Neural cell (in vitro differentiated cells): ENCODE data around the gene DNAH17. TPM values are rescaled to one million over a fixed set of nuclear protein-coding genes. Genes with fewer than 3 reads are reported as not detected.

Experiments
- H2AFZ ChIP-seq: fragments of 200-600, 300-800 bp; sonication (generic), shearing (Covaris generic); 2 replicates; pipeline ENCODE4 v1.6.0; 2014; ENCODE audit warnings: low read depth, mild to moderate bottlenecking, antibody characterized with exemption, low read length, moderate library complexity
- H3F3A ChIP-seq: fragments of 200-600 bp; shearing (Covaris generic); 2 replicates; pipeline ENCODE4 v1.6.1; 2016; ENCODE audit warnings: mild to moderate bottlenecking, moderate library complexity, mixed read lengths, antibody characterized with exemption, low read length; ENCODE audit not compliant: insufficient read depth, poor library complexity, severe bottlenecking
- H3K27ac ChIP-seq: fragments of 200-600, 300-800 bp; sonication (generic), shearing (Covaris generic); 2 replicates; pipeline ENCODE4 v1.5.1; 2014; ENCODE audit warnings: mild to moderate bottlenecking, low read length, moderate library complexity
- H3K27me3 ChIP-seq: fragments of 300-800, 200-600 bp; sonication (generic), shearing (Covaris generic); 2 replicates; pipeline ENCODE4 v1.6.0; 2014; ENCODE audit warnings: mild to moderate bottlenecking, low read depth, low read length, moderate library complexity; ENCODE audit not compliant: insufficient read depth
- H3K36me3 ChIP-seq: fragments of 300-800, 200-600 bp; sonication (generic), shearing (Covaris generic); 2 replicates; pipeline ENCODE4 v1.5.1; 2014; ENCODE audit warnings: mild to moderate bottlenecking, antibody characterized with exemption, low read length, moderate library complexity; ENCODE audit not compliant: insufficient read depth
- H3K4me2 ChIP-seq: fragments of 300-800, 200-600 bp; sonication (generic), shearing (Covaris generic); 2 replicates; pipeline ENCODE4 v1.6.0; 2014; ENCODE audit warnings: mild to moderate bottlenecking, low read length
- H3K4me3 ChIP-seq: fragments of 300-800, 200-600 bp; sonication (generic), shearing (Covaris generic); 2 replicates; pipeline ENCODE4 v1.5.1; 2014; ENCODE audit warnings: mild to moderate bottlenecking, low read length, moderate library complexity
- H3K79me2 ChIP-seq: fragments of 200-600 bp; shearing (Covaris generic); replicated peaks from 2 replicates; pipeline ENCODE4 v1.6.0; 2014; ENCODE audit warnings: mild to moderate bottlenecking, low read length, moderate library complexity; ENCODE audit not compliant: insufficient read depth
- H3K9ac ChIP-seq: fragments of 300-800, 200-600 bp; sonication (generic), shearing (Covaris generic); 2 replicates; pipeline ENCODE4 v1.6.1; 2016; ENCODE audit warnings: mild to moderate bottlenecking, low read length, mixed read lengths
- H3K9me2 ChIP-seq: fragments of 200-600 bp; shearing (Covaris generic); 2 replicates; pipeline ENCODE4 v1.6.1; 2016; ENCODE audit warnings: mild to moderate bottlenecking, low read length, mixed read lengths; ENCODE audit not compliant: insufficient read depth
- H3K9me3 ChIP-seq: fragments of 200-600, 300-800 bp; sonication (generic), shearing (Covaris generic); 2 replicates; pipeline ENCODE4 v1.6.1; 2016; ENCODE audit warnings: mild to moderate bottlenecking, mixed run types, low read length, moderate library complexity, mixed read lengths
- H4K20me1 ChIP-seq: fragments of 200-600 bp; shearing (Covaris generic); 2 replicates; pipeline ENCODE4 v1.6.1; 2016; ENCODE audit warnings: mild to moderate bottlenecking, mixed run types; ENCODE audit not compliant: insufficient read depth
- CTCF ChIP-seq: fragments of 450-650 bp; IDR thresholded peaks from 2 replicates; pipeline ENCODE4 v1.5.1; 2014; ENCODE audit warnings: antibody characterized with exemption, mild to moderate bottlenecking, moderate library complexity; ENCODE audit not compliant: poor library complexity, severe bottlenecking
- EP300 ChIP-seq: fragments of 450-650 bp; conservative IDR thresholded peaks from 2 replicates; pipeline ENCODE4 v1.6.1; 2014; ENCODE audit warnings: antibody characterized with exemption, mild to moderate bottlenecking, moderate library complexity; ENCODE audit not compliant: poor library complexity, severe bottlenecking
- EZH2 ChIP-seq: fragments of 200-600, 300-800 bp; shearing (Covaris generic), sonication (generic); IDR thresholded peaks from 2 replicates; pipeline ENCODE4 v1.6.1; 2014; ENCODE audit warnings: antibody characterized with exemption, low read length, borderline replicate concordance, mild to moderate bottlenecking; ENCODE audit not compliant: insufficient read depth, poor library complexity, severe bottlenecking
- MXI1 ChIP-seq: fragments of 450-650 bp; conservative IDR thresholded peaks from 2 replicates; pipeline ENCODE4 v1.6.1; 2014; ENCODE audit warnings: antibody characterized with exemption, mild to moderate bottlenecking; ENCODE audit not compliant: poor library complexity, severe bottlenecking
- POLR2AphosphoS5 ChIP-seq: IDR thresholded peaks from 2 replicates; pipeline ENCODE4 v1.6.1; 2012
- RAD21 ChIP-seq: fragments of 450-650 bp; conservative IDR thresholded peaks from 2 replicates; pipeline ENCODE4 v1.6.1; 2014; ENCODE audit warnings: antibody characterized with exemption, mild to moderate bottlenecking, moderate library complexity
- REST ChIP-seq: IDR thresholded peaks from 2 replicates; pipeline ENCODE4 v1.6.1; 2012; ENCODE audit warnings: borderline replicate concordance
- SMC3 ChIP-seq: fragments of 450-650 bp; conservative IDR thresholded peaks from 2 replicates; pipeline ENCODE4 v1.6.1; 2014; ENCODE audit warnings: antibody characterized with exemption, mild to moderate bottlenecking, moderate library complexity; ENCODE audit not compliant: poor library complexity
- TAF1 ChIP-seq: IDR thresholded peaks from 2 replicates; pipeline ENCODE4 v1.6.1; 2012; ENCODE audit warnings: low read depth
- polyA plus RNA-seq: library from polyadenylated mRNA; depleted of rRNA; stranded (reverse); fragments of >200 nt; gene quantifications from 2 replicates; pipeline ENCODE4 v1.2.3, GENCODE V29; 2014

Gene DNAH17
- polyA plus RNA-seq, 1 donor from 2014 or later: not detected

GRCh38 chr17:78623541-78623940, 46.3 kb upstream of the DNAH17 start:
- Histone ChIP-seq H3K79me2 (no peaks in the 10 kb centered on the region), H4K20me1 (no peaks in the 10 kb centered on the region), H3K4me2 (no peak overlapping the region), H3K9ac (no peak overlapping the region), H2AFZ (no peak overlapping the region), H3K9me2 (no peaks in the 10 kb centered on the region), H3K27ac (no peak overlapping the region), H3K9me3 (no peaks in the 10 kb centered on the region), H3K36me3 (no peaks in the 10 kb centered on the region), H3F3A (no peaks in the 10 kb centered on the region), H3K27me3 (no peaks in the 10 kb centered on the region), H3K4me3 (no peak overlapping the region)
- TF ChIP-seq RAD21 (no peak), CTCF (no peak), MXI1 (no peak), POLR2AphosphoS5 (no peak), SMC3 (no peak)

DNA sequence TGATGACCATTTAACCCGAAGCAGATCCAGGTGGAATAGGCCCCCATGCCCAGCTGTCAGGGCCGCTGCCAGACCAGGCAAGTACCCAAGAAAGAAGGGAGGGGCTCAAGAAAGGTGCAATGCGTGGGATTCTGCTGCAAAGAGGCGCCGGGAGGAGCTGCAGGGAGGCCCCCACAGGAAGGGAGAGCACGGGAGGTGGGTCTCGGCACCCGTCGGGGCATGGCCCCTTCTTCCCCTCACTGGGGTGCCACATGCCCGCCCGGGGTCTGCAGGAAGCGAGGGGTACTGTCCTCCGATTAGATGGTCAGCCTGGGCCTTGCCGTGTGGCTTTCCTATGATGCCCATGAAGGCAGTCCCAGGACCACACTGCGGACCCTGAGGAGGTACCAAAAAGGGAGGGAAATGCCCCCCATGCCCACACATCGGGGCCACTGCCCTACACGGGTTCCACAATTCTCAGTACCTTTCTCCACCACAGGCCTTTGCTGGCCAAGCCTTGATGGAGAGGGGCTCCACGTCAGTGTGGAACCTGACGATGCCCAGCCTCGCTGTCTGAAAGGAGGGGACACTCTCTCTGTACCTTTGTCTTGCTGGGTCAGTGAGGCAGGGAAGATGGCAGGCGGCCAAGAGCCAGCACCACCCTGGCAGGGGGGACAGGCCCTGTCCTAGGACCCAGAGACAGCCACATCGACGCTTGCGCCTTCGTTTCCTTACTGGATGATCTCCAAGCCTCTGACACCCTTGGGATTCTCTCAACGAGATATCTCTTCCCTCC, 45.5 kb upstream of the DNAH17 start:
- H3K4me3 ChIP-seq: no peak overlapping the region
- H2AFZ ChIP-seq: no peak overlapping the region
- no peaks in the 10 kb centered on the region for H3K79me2 ChIP-seq
- no peaks in the 10 kb centered on the region for H3K9me2 ChIP-seq
- no peaks in the 10 kb centered on the region for H3K27me3 ChIP-seq
- no peaks in the 10 kb centered on the region for H3F3A ChIP-seq
- H3K9me3 ChIP-seq: no peaks in the 10 kb centered on the region
- H4K20me1 ChIP-seq: no peaks in the 10 kb centered on the region
- no peaks in the 10 kb centered on the region for H3K36me3 ChIP-seq
- H3K27ac ChIP-seq: no peak overlapping the region
- TF ChIP-seq TAF1: no peak
- TF ChIP-seq REST: no peak
- TF ChIP-seq EZH2: no peak
- no peak for TF ChIP-seq CTCF
- TF ChIP-seq EP300: no peak
- TF ChIP-seq SMC3: no peak
- no peak for TF ChIP-seq POLR2AphosphoS5
- TF ChIP-seq RAD21: no peak
- no peak for TF ChIP-seq MXI1
- H3K4me2 ChIP-seq: no peak overlapping the region
- no peak overlapping the region for H3K9ac ChIP-seq
